GM04503 (cell line): ENCODE data around the gene COL1A1.

ENCODE experiments used
- DNase-seq: peaks from one replicate; pipeline ENCODE4 v3.0.0-alpha.2; 2012; ENCODE audit warnings: low read depth

Gene COL1A1

GRCh38 chr17:50186661-50187393, 14.6 kb downstream of the COL1A1 start:
- DNase-seq = peak; percentile 69

DNA sequence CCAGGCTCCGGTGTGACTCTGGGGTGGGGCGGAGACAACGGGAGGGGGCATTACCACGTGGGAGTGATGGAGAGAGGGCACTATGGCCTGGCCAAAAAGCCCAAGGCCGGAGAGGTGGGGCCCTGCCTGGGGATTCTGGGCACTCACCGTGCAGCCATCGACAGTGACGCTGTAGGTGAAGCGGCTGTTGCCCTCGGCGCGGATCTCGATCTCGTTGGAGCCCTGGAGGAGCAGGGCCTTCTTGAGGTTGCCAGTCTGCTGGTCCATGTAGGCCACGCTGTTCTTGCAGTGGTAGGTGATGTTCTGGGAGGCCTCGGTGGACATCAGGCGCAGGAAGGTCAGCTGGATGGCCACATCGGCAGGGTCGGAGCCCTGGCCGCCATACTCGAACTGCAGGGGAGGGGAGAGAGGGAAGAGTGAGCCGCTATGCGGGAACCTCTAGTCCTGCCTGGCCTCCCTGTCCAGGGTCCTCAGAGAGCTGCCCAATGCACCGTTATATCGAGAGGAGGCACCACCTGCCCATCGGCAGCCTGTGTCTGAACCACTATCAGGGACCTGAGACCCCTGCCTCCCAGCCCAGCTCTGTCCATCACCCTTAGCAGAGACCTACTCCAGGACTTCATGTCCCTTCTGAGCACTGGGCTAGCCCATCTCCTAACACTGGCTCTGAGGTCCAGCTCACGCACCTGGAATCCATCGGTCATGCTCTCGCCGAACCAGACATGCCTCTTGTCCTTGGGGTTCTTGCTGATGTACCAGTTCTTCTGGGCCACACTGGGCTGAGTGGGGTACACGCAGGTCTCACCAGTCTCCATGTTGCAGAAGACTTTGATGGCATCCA, 15.6 kb downstream of the COL1A1 start:
- no peak for DNase-seq

- DNase-seq = no peak
Measured at GRCh38 chr17:50184611-50185398, 16.6 kb downstream of the COL1A1 start.

DNA sequence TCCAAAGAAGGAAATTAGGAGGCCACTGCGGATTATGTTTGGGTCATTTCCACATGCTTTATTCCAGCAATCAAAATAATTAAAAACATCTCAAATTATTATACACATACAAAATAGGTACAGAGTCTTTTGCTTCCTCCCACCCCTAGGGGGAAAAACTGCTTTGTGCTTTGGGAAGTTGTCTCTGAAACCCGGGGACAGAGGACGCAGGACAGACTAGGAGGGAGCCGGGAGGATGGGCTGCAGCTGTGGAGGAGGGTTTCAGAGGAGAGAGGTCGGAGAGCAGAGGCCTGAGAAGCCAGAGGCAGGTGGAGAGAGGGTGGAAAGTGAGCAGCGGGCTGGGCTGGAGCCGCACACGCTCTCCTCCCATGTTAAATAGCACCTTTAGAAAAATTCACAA, 17.4 kb downstream of the COL1A1 start:
- DNase-seq = no peak

GRCh38 chr17:50183421-50183994, 17.9 kb downstream of the COL1A1 start:
- DNase-seq = no peak

- DNase-seq = no peak
Measured at GRCh38 chr17:50182783-50183420, 18.5 kb downstream of the COL1A1 start.

DNA sequence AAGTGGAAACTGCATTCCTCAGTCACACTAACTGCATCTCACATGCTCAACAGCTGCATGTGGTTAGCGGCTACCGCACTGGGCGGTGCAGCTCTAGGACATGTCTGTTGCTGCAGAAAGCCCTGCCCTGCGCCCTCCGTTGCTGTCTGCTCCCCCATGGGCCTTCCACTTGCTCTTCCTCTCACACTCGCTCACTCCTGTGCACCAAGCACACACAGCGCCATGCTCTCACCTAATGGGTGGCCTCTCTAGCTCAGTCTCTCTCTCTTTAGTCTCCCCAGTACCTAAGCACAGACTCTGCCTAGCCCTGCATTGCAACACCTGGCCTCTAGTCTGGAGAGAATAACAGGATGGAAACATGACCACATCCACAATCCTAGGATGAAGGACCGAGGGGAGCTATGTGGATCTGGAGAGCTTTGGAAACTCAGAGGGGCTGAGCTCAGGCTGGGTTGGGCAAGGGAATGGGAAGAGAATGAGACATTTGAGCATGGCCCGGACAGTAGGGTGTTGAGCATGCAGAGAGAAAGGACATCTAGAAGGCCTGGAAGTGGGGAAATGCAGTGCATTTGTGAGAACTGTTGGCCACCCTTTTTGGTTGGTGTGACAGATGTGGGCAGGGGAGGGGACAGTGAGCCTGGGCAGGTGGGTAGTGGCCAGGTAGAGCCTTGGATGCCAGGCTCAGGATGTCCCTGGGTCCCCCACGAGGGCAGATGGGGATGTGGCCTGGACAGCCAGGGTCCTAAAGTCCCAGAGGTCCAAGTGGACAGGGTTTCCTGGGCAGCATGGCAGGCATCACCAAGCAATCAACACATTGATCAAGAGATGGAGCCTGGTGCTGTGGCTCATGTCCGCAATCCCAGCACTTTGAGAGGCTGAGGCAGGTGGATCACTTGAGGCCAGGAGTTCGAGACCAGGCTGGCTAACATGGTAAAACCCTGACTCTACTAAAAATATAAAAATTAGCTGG, 19.6 kb downstream of the COL1A1 start:
- no peak for DNase-seq

DNA sequence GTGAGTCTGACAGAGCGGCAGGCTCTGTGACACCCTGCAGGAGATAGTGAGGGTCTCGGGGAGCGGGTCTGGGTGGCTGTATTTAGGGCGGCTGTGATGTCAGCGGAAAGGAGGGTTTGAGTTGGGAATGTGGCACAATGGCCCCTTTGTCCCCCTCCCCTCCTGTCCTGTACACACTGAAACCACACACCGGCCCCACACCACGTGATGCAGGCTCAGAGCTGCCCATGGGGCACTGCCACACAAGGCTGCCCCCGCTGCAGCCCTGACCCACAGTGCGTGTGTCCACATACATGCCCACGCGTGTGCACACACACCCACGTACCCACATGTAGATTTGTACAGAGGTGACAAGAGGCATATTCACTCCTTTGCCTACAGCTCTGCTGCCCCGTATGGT, 20.3 kb downstream of the COL1A1 start:
- DNase-seq = no peak

- DNase-seq = no peak
Measured at GRCh38 chr17:50180620-50181019, 20.8 kb downstream of the COL1A1 start.

- no peak for DNase-seq
Measured at GRCh38 chr17:50180111-50180510, 21.3 kb downstream of the COL1A1 start.

DNA sequence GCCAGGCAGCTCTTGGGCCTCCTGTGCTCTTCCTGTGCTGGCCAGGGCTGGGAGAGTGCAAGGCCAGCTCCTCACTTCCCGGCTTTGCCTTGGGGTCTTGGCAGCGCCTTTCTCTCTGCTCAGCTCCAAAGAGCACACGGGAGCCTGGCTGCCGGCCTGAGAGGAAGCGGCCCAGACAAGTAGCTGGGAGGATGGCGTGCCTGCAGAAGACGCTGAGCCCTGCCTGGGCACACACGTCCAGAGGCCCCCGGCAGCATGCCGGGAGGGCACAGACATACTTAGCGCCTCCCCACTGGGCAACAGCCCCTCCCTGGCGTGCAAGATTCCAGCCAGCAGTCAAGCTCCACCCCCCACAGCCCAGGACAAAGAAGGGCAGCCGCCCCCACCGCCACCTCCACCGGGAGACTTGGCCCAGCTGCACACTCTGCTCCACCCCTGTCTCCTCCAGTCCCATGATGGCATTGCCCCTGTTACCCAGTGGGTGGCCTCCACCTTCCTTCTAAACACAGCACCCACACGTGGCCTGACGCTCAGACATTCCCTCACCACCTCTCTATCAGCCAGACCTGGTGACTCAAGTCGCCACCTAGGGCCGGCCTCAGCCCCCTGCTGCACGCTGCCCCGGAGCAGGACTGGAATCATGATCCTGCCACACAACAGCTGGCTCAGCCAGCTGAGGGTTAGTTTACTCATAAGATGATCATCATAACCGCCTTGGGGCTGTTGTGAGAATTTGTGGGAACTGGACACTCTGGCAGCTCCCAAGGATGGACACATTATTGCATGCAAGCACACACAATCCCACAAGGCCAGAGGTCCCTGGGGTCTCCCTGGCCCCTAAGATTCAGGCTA, 23.2 kb downstream of the COL1A1 start:
- peak; percentile 91 for DNase-seq

GRCh38 chr17:50177476-50177875, 24.0 kb downstream of the COL1A1 start:
- DNase-seq = no peak

- no peak for DNase-seq
Measured at GRCh38 chr17:50176559-50177357, 24.7 kb downstream of the COL1A1 start.

GRCh38 chr17:50175035-50175807, 26.2 kb downstream of the COL1A1 start:
- no peak for DNase-seq

DNA sequence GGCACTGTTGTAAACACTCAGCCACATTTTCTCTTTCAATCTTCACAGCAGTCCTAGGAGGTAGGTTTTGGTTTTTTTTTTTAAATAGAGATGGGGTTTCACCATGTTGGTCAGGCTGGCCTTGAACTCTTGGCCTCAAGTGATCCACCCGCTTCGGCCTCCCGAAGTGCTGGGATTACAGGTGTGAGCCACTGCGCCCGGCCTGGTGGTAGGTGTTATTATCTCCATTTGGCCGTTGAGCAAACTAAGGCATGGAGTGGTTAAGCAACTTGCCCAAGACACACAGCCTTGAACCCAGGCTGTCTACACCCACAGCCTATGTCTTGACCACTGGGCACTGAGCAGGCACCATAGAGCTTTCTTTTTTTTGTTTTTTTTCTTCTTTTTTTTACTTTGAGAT, 27.0 kb downstream of the COL1A1 start:
- DNase-seq = no peak

GRCh38 chr17:50173335-50173941, 28.0 kb downstream of the COL1A1 start:
- peak; percentile 70 for DNase-seq

GRCh38 chr17:50172936-50173334, 28.5 kb downstream of the COL1A1 start:
- DNase-seq = no peak

DNA sequence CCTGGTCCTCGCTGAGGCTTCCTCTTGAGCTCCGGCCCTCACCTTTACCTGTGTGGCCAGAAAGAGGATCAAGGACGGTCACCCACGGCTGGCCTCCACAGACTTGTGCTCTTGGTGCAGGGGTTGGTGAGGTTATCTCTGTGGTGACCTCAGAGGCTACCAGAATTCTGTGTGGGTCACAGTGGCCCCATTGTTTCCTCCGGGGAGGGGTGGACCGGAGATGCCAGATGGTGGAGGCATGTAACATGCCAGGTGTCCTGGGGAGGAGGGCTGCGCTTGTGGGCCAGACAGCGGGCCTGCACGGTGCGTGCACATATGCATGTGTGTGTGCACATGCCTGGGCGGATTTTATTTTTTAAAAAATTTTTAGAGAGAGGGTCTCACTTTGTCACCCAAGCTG, 29.3 kb downstream of the COL1A1 start:
- no peak for DNase-seq
